HepG2 (cell line): ENCODE results near the gene UBB. TPM values are rescaled to one million over a fixed set of nuclear protein-coding genes. Genes with fewer than 3 reads are reported as not detected.
A peak's percentile ranks its signal among the peaks of the same experiment; 100 is the strongest.

Source experiments
- CAMTA2 ChIP-seq: sonication (generic); formaldehyde crosslinking; IDR thresholded peaks from 2 replicates; pipeline ENCODE4 v1.4.0; 2020; ENCODE audit warnings: mild to moderate bottlenecking, missing genetic modification reagents, borderline replicate concordance
- E2F1 ChIP-seq: sonication (generic); formaldehyde crosslinking; IDR thresholded peaks from 2 replicates; pipeline ENCODE4 v1.5.0; 2020; ENCODE audit warnings: missing genetic modification reagents
- FOXA1 ChIP-seq, 2 experiments: fragments of 450-650 bp in 1 of 2; sonication (generic) in 1 of 2; formaldehyde crosslinking in 1 of 2; IDR thresholded peaks; 2 replicates each; pipeline versions ENCODE4 v1.4.0 to v1.6.1; 2016 to 2020; ENCODE audit warnings: missing genetic modification reagents in 1 of 2
- MAFF ChIP-seq: IDR thresholded peaks from 2 replicates; pipeline ENCODE4 v1.6.1; 2011; ENCODE audit warnings: low read depth, low read length, improper control_type of control experiment
- MBNL3 ChIP-seq: fragments of 250-450 bp; sonication (Bioruptor Pico); conservative IDR thresholded peaks from 2 replicates; pipeline ENCODE4 v1.8.0; 2022; ENCODE audit warnings: mild to moderate bottlenecking, inconsistent platforms
- PAXIP1 ChIP-seq: sonication (generic); formaldehyde crosslinking; conservative IDR thresholded peaks from 2 replicates; pipeline ENCODE4 v1.4.0; 2020; ENCODE audit warnings: mild to moderate bottlenecking, missing genetic modification reagents, moderate library complexity
- PITX1 ChIP-seq: sonication (generic); formaldehyde crosslinking; IDR thresholded peaks from 2 replicates; pipeline ENCODE4 v1.5.1; 2020; ENCODE audit warnings: mild to moderate bottlenecking, missing genetic modification reagents
- RCOR2 ChIP-seq: IDR thresholded peaks from 2 replicates; pipeline ENCODE4 v1.6.1; 2016; ENCODE audit warnings: missing biosample characterization, missing genetic modification reagents
- RFX1 ChIP-seq: fragments of 450-650 bp; IDR thresholded peaks from 2 replicates; pipeline ENCODE4 v1.6.1; 2017
- SAP130 ChIP-seq: IDR thresholded peaks from 2 replicates; pipeline ENCODE4 v1.6.1; 2016; ENCODE audit warnings: low read depth
- ZIK1 ChIP-seq: sonication (generic); formaldehyde crosslinking; IDR thresholded peaks from 2 replicates; pipeline ENCODE4 v1.5.0; 2020; ENCODE audit warnings: mild to moderate bottlenecking, low read depth, missing genetic modification reagents, borderline replicate concordance
- ZNF17 ChIP-seq: sonication (generic); formaldehyde crosslinking; IDR thresholded peaks from 2 replicates; pipeline ENCODE4 v1.5.0; 2020; ENCODE audit warnings: mild to moderate bottlenecking, missing genetic modification reagents
- ZNF232 ChIP-seq: sonication (generic); formaldehyde crosslinking; IDR thresholded peaks from 2 replicates; pipeline ENCODE4 v1.4.0; 2020; ENCODE audit warnings: missing genetic modification reagents, borderline replicate concordance
- ZNF496 ChIP-seq: sonication (generic); formaldehyde crosslinking; IDR thresholded peaks from 2 replicates; pipeline ENCODE4 v1.8.1; 2023; ENCODE audit warnings: mild to moderate bottlenecking, moderate library complexity, missing genetic modification reagents; ENCODE audit not compliant: insufficient replicate concordance
- ZNF652 ChIP-seq: IDR thresholded peaks from 2 replicates; pipeline ENCODE4 v1.6.1; 2016; ENCODE audit warnings: low read depth, borderline replicate concordance
- ZNF883 ChIP-seq: sonication (generic); formaldehyde crosslinking; IDR thresholded peaks from 2 replicates; pipeline ENCODE4 v1.5.1; 2020; ENCODE audit warnings: mild to moderate bottlenecking, missing genetic modification reagents; ENCODE audit errors: not compliant biosample characterization
- polyA plus RNA-seq, 8 experiments: library from polyadenylated mRNA; depleted of rRNA in 3 of 8; stranded (reverse) in 7 of 8; unstranded in 1 of 8; fragments of >200 nt; fragmentation: Illumina TruSeq in 4 of 8; extraction: Trizol in 4 of 8; gene quantifications; 2 replicates each; pipeline versions ENCODE4 v1.2.1 to v1.2.3, GENCODE V29; 2011 to 2016; ENCODE audit warnings: low read depth in 4 of 8, missing spikeins in 1 of 8, mixed read lengths in 1 of 8; ENCODE audit not compliant: insufficient read depth in 1 of 8
- total RNA-seq, 5 experiments: library from RNA; depleted of rRNA; stranded (reverse); fragments of >200 nt; fragmentation: Illumina TruSeq; extraction: Trizol; gene quantifications; 2 replicates each; pipeline ENCODE4 v1.2.3, GENCODE V29; 2016; ENCODE audit warnings: low read depth in 1 of 5
- TF ChIP-seq, protein P1 (sequence below), 2 experiments: IDR thresholded peaks; 2 replicates each; pipeline ENCODE4 v1.6.1; 2011 to 2012; ENCODE audit warnings: low read length in 2 of 2, borderline replicate concordance in 1 of 2, low read depth in 1 of 2, mild to moderate bottlenecking in 1 of 2, moderate library complexity in 1 of 2
- TF ChIP-seq, protein P2 (sequence below): sonication (generic); formaldehyde crosslinking; IDR thresholded peaks from 2 replicates; pipeline ENCODE4 v1.8.1; 2023; ENCODE audit warnings: mild to moderate bottlenecking, inconsistent platforms, moderate library complexity, missing genetic modification reagents, borderline replicate concordance

Gene UBB
- total and polyA plus RNA-seq, 2 of the 13 experiments (the other 11 are each of a cell fraction or from before 2014, with no cell fraction given), result 1,130 to 2,066 TPM

DNA sequence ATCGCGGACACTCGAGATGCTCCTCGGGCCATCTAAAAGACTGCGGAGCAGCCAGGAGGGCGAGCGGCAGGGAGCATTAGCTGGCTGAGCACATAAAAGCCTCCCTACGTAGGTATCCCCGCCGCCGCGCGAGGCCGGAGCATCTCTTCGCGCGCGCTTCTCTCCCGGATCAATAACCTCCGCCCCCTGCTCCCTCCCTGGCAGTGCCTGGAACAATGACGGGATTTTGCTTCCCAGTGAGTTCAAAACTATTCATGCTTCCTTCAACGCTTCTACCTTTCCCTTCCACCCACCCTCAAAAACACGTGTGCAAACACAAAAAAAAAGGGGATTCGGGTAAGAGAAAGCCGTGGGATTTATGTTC lies 28.6 kb upstream of the UBB start (continued):
- TF ChIP-seq PAXIP1 (0 out of 2 replicates have a peak, but pooled peaks have one; percentile 22), SAP130 (CRISPR knock-in tag) (peak; percentile 82), FOXA1 (IDR thresholded peaks at IDR 0.05) (no peak), FOXA1 (CRISPR knock-in tag; IDR thresholded peaks at IDR 0.05) (0 out of 2 replicates have a peak, but pooled peaks have one; percentile 9), ZNF883 (CRISPR knock-in tag) (no peak), ZNF652 (CRISPR knock-in tag) (peak; percentile 82), MAFF (no peak), RCOR2 (CRISPR knock-in tag) (0 out of 2 replicates have a peak, but pooled peaks have one; percentile 29), ZNF232 (CRISPR knock-in tag) (0 out of 2 replicates have a peak, but pooled peaks have one; percentile 21), ZIK1 (CRISPR knock-in tag) (no peak), MBNL3 (CRISPR knock-in tag) (no peak), CAMTA2 (no peak), PITX1 (CRISPR knock-in tag) (0 out of 2 replicates have a peak, but pooled peaks have one; percentile 15), E2F1 (CRISPR knock-in tag) (peak; percentile 91), ZNF496 (CRISPR knock-in tag) (no peak), RFX1 (no peak), ZNF17 (no peak)
- TF ChIP-seq, protein P1, sequence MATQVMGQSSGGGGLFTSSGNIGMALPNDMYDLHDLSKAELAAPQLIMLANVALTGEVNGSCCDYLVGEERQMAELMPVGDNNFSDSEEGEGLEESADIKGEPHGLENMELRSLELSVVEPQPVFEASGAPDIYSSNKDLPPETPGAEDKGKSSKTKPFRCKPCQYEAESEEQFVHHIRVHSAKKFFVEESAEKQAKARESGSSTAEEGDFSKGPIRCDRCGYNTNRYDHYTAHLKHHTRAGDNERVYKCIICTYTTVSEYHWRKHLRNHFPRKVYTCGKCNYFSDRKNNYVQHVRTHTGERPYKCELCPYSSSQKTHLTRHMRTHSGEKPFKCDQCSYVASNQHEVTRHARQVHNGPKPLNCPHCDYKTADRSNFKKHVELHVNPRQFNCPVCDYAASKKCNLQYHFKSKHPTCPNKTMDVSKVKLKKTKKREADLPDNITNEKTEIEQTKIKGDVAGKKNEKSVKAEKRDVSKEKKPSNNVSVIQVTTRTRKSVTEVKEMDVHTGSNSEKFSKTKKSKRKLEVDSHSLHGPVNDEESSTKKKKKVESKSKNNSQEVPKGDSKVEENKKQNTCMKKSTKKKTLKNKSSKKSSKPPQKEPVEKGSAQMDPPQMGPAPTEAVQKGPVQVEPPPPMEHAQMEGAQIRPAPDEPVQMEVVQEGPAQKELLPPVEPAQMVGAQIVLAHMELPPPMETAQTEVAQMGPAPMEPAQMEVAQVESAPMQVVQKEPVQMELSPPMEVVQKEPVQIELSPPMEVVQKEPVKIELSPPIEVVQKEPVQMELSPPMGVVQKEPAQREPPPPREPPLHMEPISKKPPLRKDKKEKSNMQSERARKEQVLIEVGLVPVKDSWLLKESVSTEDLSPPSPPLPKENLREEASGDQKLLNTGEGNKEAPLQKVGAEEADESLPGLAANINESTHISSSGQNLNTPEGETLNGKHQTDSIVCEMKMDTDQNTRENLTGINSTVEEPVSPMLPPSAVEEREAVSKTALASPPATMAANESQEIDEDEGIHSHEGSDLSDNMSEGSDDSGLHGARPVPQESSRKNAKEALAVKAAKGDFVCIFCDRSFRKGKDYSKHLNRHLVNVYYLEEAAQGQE (IDR thresholded peaks at IDR 0.05; ENCODE audit: borderline replicate concordance in 1 of 2, low read depth in 1 of 2, low read length in 2 of 2), result 0 out of 4 replicates have a peak, but pooled peaks of 1 of the 2 experiments have one; percentile 20
- TF ChIP-seq, protein P2, sequence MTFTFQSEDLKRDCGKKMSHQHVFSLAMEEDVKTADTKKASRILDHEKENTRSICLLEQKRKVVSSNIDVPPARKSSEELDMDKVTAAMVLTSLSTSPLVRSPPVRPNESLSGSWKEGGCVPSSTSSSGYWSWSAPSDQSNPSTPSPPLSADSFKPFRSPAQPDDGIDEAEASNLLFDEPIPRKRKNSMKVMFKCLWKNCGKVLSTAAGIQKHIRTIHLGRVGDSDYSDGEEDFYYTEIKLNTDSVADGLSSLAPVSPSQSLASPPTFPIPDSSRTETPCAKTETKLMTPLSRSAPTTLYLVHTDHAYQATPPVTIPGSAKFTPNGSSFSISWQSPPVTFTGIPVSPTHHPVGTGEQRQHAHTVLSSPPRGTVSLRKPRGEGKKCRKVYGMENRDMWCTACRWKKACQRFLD (CRISPR knock-in tag), result no peak
